ENCODE data around the gene DPH2.

Gene DPH2

DNA sequence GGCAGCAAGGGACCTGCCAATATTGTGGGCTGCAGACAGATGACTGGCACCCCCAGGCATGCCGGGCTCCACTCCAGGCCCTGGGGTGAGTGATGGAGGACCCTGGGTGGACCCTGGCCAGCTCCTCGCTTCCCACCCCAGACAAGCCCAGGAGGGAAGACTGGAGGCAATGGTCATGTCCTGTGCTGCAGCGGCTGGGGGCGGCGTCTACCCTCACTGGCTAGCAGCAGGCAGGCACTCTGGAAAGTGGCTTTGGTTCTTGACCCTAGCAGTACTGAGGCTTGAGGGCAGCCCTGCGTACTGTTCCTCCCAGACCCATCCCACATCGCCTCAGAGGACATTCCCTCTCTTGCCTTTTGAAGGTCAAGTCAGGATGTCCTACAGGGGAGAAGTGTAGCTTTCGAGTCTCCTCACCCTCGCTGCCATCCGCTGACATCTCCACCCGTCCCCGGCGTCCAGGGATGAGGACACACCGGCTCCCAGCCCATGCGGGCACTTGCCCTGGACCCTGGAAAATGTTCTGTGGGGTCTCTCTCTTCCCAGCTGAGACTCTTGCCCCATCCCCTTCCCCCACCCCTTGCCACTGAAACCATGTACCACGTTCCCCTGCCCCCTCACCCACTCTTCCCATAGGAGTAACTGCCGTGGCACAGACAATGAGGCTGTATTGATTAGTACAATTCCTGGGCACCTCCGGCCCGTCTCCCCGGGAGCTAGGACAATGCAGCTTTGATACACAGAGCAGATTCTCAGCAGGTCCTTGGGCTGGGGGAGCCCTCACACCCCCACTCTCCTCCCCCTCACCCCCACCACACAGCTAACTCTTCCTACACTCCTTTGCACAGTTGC is 46.5 kb downstream of the DPH2 start:
- Histone ChIP-seq H3K9me3 (ENCODE audit: severe bottlenecking) (no peaks in the 10 kb centered on the region), H3K4me3 (ENCODE audit: low read depth, low read length) (no peak overlapping the region), H3K27ac (no peak overlapping the region), H3K36me3 (no peaks in the 10 kb centered on the region), H3K27me3 (ENCODE audit: insufficient read depth, low read depth, severe bottlenecking) (no peaks in the 10 kb centered on the region)
- TF ChIP-seq, protein P1, sequence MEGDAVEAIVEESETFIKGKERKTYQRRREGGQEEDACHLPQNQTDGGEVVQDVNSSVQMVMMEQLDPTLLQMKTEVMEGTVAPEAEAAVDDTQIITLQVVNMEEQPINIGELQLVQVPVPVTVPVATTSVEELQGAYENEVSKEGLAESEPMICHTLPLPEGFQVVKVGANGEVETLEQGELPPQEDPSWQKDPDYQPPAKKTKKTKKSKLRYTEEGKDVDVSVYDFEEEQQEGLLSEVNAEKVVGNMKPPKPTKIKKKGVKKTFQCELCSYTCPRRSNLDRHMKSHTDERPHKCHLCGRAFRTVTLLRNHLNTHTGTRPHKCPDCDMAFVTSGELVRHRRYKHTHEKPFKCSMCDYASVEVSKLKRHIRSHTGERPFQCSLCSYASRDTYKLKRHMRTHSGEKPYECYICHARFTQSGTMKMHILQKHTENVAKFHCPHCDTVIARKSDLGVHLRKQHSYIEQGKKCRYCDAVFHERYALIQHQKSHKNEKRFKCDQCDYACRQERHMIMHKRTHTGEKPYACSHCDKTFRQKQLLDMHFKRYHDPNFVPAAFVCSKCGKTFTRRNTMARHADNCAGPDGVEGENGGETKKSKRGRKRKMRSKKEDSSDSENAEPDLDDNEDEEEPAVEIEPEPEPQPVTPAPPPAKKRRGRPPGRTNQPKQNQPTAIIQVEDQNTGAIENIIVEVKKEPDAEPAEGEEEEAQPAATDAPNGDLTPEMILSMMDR (IDR thresholded peaks at IDR 0.05; ENCODE audit: low read depth, low read length): no peak
- no peak for DNase-seq

DNA sequence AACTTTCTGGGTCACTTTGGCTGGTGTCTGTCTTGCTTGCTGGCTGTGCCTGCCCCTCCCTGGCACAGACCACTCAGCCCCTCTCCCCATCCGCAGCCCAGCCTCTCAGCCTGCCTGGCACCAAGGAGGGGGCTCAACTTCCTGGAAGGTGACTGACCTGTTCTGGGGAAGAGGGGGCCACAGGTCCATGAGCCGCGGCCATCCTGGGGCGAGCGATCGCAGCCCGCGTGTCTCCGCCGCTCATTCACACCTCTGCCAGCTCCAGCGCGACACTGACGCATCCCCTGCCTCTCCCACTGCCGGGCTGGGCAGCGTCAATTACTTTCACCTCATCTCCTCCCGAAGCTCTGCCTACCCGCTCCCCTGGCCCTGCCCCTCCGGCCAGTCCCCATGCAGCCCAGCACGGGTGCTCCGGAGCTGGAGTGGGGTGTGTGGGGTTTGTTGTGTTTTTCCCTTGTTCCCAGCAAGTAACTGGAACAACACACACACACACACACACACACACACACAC is 47.1 kb downstream of the DPH2 start:
- DNase-seq: no peak
- TF ChIP-seq, protein P1 (IDR thresholded peaks at IDR 0.05; ENCODE audit: low read depth, low read length): no peak
- Histone ChIP-seq H3K27me3 (ENCODE audit: insufficient read depth, low read depth, severe bottlenecking) (no peaks in the 10 kb centered on the region), H3K27ac (no peak overlapping the region), H3K9me3 (ENCODE audit: severe bottlenecking) (no peaks in the 10 kb centered on the region), H3K4me3 (ENCODE audit: low read depth, low read length) (no peak overlapping the region), H3K36me3 (no peaks in the 10 kb centered on the region)

DNA sequence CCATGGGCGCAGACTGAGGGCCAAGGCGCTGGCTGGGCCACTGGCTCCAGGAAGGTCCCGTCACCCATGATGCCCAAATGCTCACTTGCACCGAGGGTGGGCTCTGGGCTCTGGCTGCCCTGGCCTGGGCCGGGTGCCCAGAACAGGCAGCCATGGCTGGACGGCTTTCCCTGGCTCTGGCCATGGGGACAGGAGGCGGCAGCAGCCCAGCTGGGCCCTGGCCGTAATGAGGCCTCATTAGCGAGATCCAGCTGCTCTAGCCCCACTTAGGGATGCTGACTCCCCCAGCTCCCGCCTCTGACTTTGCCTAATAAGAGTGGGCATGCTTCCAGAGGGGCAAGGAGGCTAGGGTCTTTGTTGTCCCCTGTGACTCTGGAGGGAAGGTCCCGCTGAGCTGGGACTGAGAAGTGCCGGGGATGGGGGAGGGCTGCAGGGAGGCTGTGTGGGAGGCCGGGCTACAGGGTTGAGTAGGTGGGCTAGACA is 49.7 kb downstream of the DPH2 start:
- no peak for DNase-seq
- Histone ChIP-seq H3K27ac (no peak overlapping the region), H3K36me3 (no peaks in the 10 kb centered on the region; the same call in 1 of the 2 replicates), H3K27me3 (ENCODE audit: insufficient read depth, low read depth, severe bottlenecking) (no peaks in the 10 kb centered on the region), H3K4me3 (ENCODE audit: low read depth, low read length) (no peak overlapping the region), H3K9me3 (ENCODE audit: severe bottlenecking) (no peaks in the 10 kb centered on the region)
- TF ChIP-seq, protein P1 (IDR thresholded peaks at IDR 0.05; ENCODE audit: low read depth, low read length): no peak

DNA sequence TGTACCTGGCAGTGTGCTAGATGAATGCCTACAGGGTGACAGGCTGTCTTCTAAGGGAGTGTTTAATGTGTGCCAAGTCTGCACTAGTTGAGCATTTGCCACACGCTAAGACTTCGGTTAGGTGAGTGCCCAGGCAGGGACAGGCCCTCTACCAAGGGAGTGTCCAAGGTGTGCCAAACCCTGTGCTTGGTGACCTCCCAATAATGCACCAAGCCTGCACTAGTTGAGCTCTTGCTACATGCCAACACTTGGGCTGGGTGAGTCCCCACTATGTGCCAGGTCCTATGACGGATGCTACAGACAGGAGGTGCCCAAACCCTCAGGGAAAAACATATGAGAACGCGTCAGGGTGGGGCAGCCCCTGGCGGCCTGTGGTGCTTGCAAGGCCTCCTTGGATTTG is 50.7 kb downstream of the DPH2 start:
- TF ChIP-seq, protein P1 (IDR thresholded peaks at IDR 0.05; ENCODE audit: low read depth, low read length): no peak
- H3K27ac ChIP-seq: no peak overlapping the region
- H3K27me3 ChIP-seq (ENCODE audit: insufficient read depth, low read depth, severe bottlenecking): no peaks in the 10 kb centered on the region
- DNase-seq: no peak
- no peaks in the 10 kb centered on the region; the same call in 1 of the 2 replicates for H3K36me3 ChIP-seq
- H3K4me3 ChIP-seq (ENCODE audit: low read depth, low read length): no peak overlapping the region
- H3K9me3 ChIP-seq (ENCODE audit: severe bottlenecking): no peaks in the 10 kb centered on the region

DNA sequence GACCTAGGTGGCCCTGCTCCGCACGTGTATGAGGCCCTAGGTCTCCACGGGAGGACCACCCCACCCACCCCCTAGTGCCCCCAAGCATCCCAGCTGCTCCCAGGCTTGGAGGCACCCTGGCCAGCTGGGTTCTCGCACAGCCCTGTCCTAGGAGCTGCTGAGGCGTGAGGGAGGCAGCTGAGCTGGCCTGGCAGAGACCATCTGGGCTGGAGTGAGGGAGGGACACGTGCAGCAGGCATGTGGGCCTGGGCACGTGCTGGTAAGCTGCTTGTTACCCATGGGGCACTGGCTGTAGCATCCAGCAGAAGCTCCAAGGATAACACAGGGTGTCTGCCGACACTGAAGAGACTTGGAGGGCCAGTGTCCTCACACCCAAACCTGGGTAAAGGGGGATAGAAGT is 51.3 kb downstream of the DPH2 start:
- H3K27me3 ChIP-seq (ENCODE audit: insufficient read depth, low read depth, severe bottlenecking): no peaks in the 10 kb centered on the region
- TF ChIP-seq, protein P1 (IDR thresholded peaks at IDR 0.05; ENCODE audit: low read depth, low read length): no peak
- H3K9me3 ChIP-seq (ENCODE audit: severe bottlenecking): no peaks in the 10 kb centered on the region
- no peak for DNase-seq
- H3K4me3 ChIP-seq (ENCODE audit: low read depth, low read length): no peak overlapping the region
- no peak overlapping the region for H3K27ac ChIP-seq
- H3K36me3 ChIP-seq: no peaks in the 10 kb centered on the region; the same call in 1 of the 2 replicates

Measured in WERI-Rb-1 (cell line).